Osteoblast (primary cell): Measurements from ENCODE around the gene KDM1B. TPM values are rescaled to one million over a fixed set of nuclear protein-coding genes. Genes with fewer than 3 reads are reported as not detected.
A peak's percentile ranks its signal among the peaks of the same experiment; 100 is the strongest.

Source experiments
- DNase-seq: peaks from one replicate; pipeline ENCODE4 v3.0.0; 2011; ENCODE audit warnings: low spot score, mixed read lengths; ENCODE audit not compliant: insufficient read length; ENCODE audit errors: missing footprints
- H2AFZ ChIP-seq: 2 replicates; pipeline ENCODE4 v1.6.0; 2011; ENCODE audit warnings: mild to moderate bottlenecking, low read length
- H3K27ac ChIP-seq: 2 replicates; pipeline ENCODE4 v1.5.1; 2011; ENCODE audit warnings: mild to moderate bottlenecking, low read depth, low read length, moderate library complexity
- H3K27me3 ChIP-seq: 2 replicates; pipeline ENCODE4 v1.6.0; 2012; ENCODE audit warnings: mild to moderate bottlenecking, control low read depth, inconsistent platforms, low read length, moderate library complexity; ENCODE audit not compliant: insufficient read depth
- H3K36me3 ChIP-seq: 2 replicates; pipeline ENCODE4 v1.5.1; 2011; ENCODE audit warnings: mild to moderate bottlenecking, low read length, control low read depth, moderate library complexity; ENCODE audit not compliant: insufficient read depth
- H3K4me1 ChIP-seq: 2 replicates; pipeline ENCODE4 v1.5.1; 2011; ENCODE audit warnings: mild to moderate bottlenecking, low read length, control low read depth, moderate library complexity; ENCODE audit not compliant: insufficient read depth
- H3K4me2 ChIP-seq: 2 replicates; pipeline ENCODE4 v1.6.0; 2011; ENCODE audit warnings: mild to moderate bottlenecking, low read length; ENCODE audit not compliant: insufficient read depth
- H3K4me3 ChIP-seq: fragments of 200-600 bp; sonication (generic); 3 replicates; pipeline ENCODE4 v1.5.1; 2012; ENCODE audit warnings: mild to moderate bottlenecking, low read length, inconsistent platforms; ENCODE audit not compliant: insufficient read depth
- H3K79me2 ChIP-seq: 2 replicates; pipeline ENCODE4 v1.6.0; 2012; ENCODE audit warnings: mild to moderate bottlenecking, low read length, control low read depth, inconsistent platforms; ENCODE audit not compliant: insufficient read depth
- H3K9me3 ChIP-seq: 2 replicates; pipeline ENCODE4 v1.5.1; 2011; ENCODE audit warnings: low read depth, low read length, control low read depth
- H4K20me1 ChIP-seq: 2 replicates; pipeline ENCODE4 v1.6.0; 2012; ENCODE audit warnings: mild to moderate bottlenecking, low read length, control low read depth; ENCODE audit not compliant: insufficient read depth
- total RNA-seq: library from RNA; depleted of rRNA; stranded (reverse); fragments of >200 nt; gene quantifications from 2 replicates; pipeline ENCODE4 v1.2.3, GENCODE V29; 2012
- TF ChIP-seq, protein P1 (sequence below): IDR thresholded peaks from 2 replicates; pipeline ENCODE4 v1.5.1; 2011; ENCODE audit warnings: mild to moderate bottlenecking, low read depth, low read length, moderate library complexity; ENCODE audit errors: extremely low read depth

Gene KDM1B
- total RNA-seq, 1 donor: 17.7 TPM

DNA sequence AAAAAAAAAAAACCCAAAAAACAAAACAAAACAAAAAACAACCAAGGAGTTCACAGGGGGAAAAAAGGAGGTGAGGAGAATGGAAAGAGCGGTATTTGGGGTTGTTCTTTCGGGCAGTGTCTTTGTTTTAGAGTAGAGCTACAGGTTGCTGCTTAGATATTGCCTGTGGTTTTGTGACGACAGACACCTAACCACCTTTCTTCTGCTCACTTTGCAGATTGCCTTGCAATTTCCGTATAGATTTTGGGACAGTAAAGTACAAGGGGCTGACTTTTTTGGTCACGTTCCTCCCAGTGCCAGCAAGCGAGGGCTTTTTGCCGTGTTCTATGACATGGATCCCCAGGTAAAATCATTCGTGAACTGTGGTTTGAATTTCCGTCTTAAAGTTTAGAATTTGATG lies 58.2 kb downstream of the KDM1B start:
- H3K27me3 ChIP-seq: no peaks in the 10 kb centered on the region
- no peak overlapping the region for H3K27ac ChIP-seq
- H4K20me1 ChIP-seq: no peaks in the 10 kb centered on the region
- no peaks in the 10 kb centered on the region for H3K79me2 ChIP-seq
- no peak overlapping the region for H2AFZ ChIP-seq
- no peak overlapping the region for H3K4me2 ChIP-seq
- H3K4me1 ChIP-seq: peaks cover 9% of the 10 kb centered on the region
- no peaks in the 10 kb centered on the region for H3K9me3 ChIP-seq
- no peak for DNase-seq
- H3K36me3 ChIP-seq: peaks cover 21% of the 10 kb centered on the region
- TF ChIP-seq, protein P1, sequence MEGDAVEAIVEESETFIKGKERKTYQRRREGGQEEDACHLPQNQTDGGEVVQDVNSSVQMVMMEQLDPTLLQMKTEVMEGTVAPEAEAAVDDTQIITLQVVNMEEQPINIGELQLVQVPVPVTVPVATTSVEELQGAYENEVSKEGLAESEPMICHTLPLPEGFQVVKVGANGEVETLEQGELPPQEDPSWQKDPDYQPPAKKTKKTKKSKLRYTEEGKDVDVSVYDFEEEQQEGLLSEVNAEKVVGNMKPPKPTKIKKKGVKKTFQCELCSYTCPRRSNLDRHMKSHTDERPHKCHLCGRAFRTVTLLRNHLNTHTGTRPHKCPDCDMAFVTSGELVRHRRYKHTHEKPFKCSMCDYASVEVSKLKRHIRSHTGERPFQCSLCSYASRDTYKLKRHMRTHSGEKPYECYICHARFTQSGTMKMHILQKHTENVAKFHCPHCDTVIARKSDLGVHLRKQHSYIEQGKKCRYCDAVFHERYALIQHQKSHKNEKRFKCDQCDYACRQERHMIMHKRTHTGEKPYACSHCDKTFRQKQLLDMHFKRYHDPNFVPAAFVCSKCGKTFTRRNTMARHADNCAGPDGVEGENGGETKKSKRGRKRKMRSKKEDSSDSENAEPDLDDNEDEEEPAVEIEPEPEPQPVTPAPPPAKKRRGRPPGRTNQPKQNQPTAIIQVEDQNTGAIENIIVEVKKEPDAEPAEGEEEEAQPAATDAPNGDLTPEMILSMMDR: no peak
- H3K4me3 ChIP-seq: no peak overlapping the region

DNA sequence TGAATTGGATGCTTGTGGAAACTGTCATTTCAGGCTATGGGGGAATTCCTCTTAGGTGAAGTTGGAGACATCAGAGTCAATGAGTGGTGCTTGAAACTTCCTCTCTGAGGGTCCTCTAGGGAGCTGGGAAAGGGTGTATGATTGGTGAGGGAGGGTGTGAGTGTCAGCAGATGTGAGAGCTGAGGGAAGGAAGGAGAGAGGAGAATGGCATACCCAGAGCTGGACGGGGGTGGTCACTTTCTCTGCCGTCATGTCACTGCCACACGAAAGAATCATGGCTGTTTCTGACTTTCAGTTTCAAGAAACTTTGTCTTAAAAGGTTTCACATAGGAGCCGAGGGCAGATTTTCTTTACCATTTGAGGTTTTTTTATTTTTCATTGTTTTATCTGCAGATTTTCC lies 58.8 kb downstream of the KDM1B start:
- Histone ChIP-seq H3K4me3 (no peak overlapping the region), H3K79me2 (no peaks in the 10 kb centered on the region), H3K9me3 (no peaks in the 10 kb centered on the region), H3K4me1 (peaks cover 9% of the 10 kb centered on the region), H4K20me1 (no peaks in the 10 kb centered on the region), H2AFZ (no peak overlapping the region), H3K4me2 (no peak overlapping the region), H3K36me3 (peaks cover 21% of the 10 kb centered on the region), H3K27me3 (no peaks in the 10 kb centered on the region), H3K27ac (no peak overlapping the region)
- TF ChIP-seq, protein P1: no peak
- no peak for DNase-seq

- H3K4me3 ChIP-seq: no peak overlapping the region
- TF ChIP-seq, protein P1: no peak
- H3K4me1 ChIP-seq: peaks cover 9% of the 10 kb centered on the region
- H3K27ac ChIP-seq: peak overlapping the region; percentile 82
- no peaks in the 10 kb centered on the region for H3K79me2 ChIP-seq
- H2AFZ ChIP-seq: no peak overlapping the region
- no peak for DNase-seq
- no peaks in the 10 kb centered on the region for H3K27me3 ChIP-seq
- no peaks in the 10 kb centered on the region for H4K20me1 ChIP-seq
- no peak overlapping the region for H3K4me2 ChIP-seq
- no peaks in the 10 kb centered on the region for H3K9me3 ChIP-seq
- H3K36me3 ChIP-seq: peaks cover 21% of the 10 kb centered on the region
Measured at GRCh38 chr6:18215436-18215835, 60.2 kb downstream of the KDM1B start.

- no peak overlapping the region for H3K4me3 ChIP-seq
- H2AFZ ChIP-seq: no peak overlapping the region
- peak overlapping the region; percentile 82 for H3K27ac ChIP-seq
- H4K20me1 ChIP-seq: no peaks in the 10 kb centered on the region
- no peaks in the 10 kb centered on the region for H3K9me3 ChIP-seq
- TF ChIP-seq, protein P1: no peak
- peak overlapping the region; percentile 5 for H3K4me2 ChIP-seq
- DNase-seq: peak; percentile 76
- peaks cover 9% of the 10 kb centered on the region for H3K4me1 ChIP-seq
- H3K36me3 ChIP-seq: peaks cover 18% of the 10 kb centered on the region
- H3K79me2 ChIP-seq: no peaks in the 10 kb centered on the region
- H3K27me3 ChIP-seq: no peaks in the 10 kb centered on the region
Measured at GRCh38 chr6:18216411-18216810, 61.2 kb downstream of the KDM1B start.
